HG03378 (cell line): ENCODE data around the gene UBAC1.

Experiments
- ATAC-seq: cut with Tn5 transposase; IDR thresholded peaks from one replicate; pipeline ENCODE4 v1.9.1; 2021; ENCODE audit warnings: mild to moderate bottlenecking, moderate library complexity; ENCODE audit not compliant: unreplicated experiment

The UBAC1 gene

GRCh38 chr9:135961277-135961715 is at the start of gene UBAC1:
TSS of gene UBAC1 (minus strand) at chr9:135961373. CDS start at chr9:135961162, 211 bp downstream.
- peak; percentile 67 for ATAC-seq

- no peak for ATAC-seq
These were observed 49.6 kb upstream of the UBAC1 start for GRCh38 chr9:136010615-136011361.

- ATAC-seq, result no peak
These were observed 49.0 kb upstream of the UBAC1 start for GRCh38 chr9:136010176-136010575.

- no peak for ATAC-seq
These were observed 48.3 kb upstream of the UBAC1 start for GRCh38 chr9:136009516-136009915.

- no peak for ATAC-seq
These were observed 47.5 kb upstream of the UBAC1 start for GRCh38 chr9:136008693-136008997.

GRCh38 chr9:136007934-136008692 is 46.9 kb upstream of the UBAC1 start:
- no peak for ATAC-seq

- no peak for ATAC-seq
These were observed 46.2 kb upstream of the UBAC1 start for GRCh38 chr9:136007276-136007933.

- ATAC-seq, result no peak
These were observed 45.0 kb upstream of the UBAC1 start for GRCh38 chr9:136006169-136006568.

GRCh38 chr9:136004712-136005111 is 43.5 kb upstream of the UBAC1 start:
- no peak for ATAC-seq

GRCh38 chr9:136004219-136004618 is 43.0 kb upstream of the UBAC1 start:
- ATAC-seq, result no peak

GRCh38 chr9:136003411-136004218 is 42.4 kb upstream of the UBAC1 start:
- no peak for ATAC-seq

GRCh38 chr9:136002881-136003280 is 41.7 kb upstream of the UBAC1 start:
- no peak for ATAC-seq

- no peak for ATAC-seq
These were observed 41.0 kb upstream of the UBAC1 start for GRCh38 chr9:136002215-136002614.

GRCh38 chr9:136001231-136001630 is 40.1 kb upstream of the UBAC1 start:
- ATAC-seq, result no peak

- no peak for ATAC-seq
These were observed 37.4 kb upstream of the UBAC1 start for GRCh38 chr9:135998410-135999071.

- no peak for ATAC-seq
These were observed 36.8 kb upstream of the UBAC1 start for GRCh38 chr9:135998016-135998380.

- ATAC-seq, result no peak
These were observed 36.2 kb upstream of the UBAC1 start for GRCh38 chr9:135997090-135998015.

- no peak for ATAC-seq
These were observed 34.6 kb upstream of the UBAC1 start for GRCh38 chr9:135995816-135996215.

GRCh38 chr9:135994501-135995192 is 33.5 kb upstream of the UBAC1 start:
- ATAC-seq, result no peak
